GM21360 (cell line): Measurements from ENCODE around the gene SLC2A4.
"Not testable (repeated sequence)": the region's sequence is repeated elsewhere in the genome, so short reads cannot be mapped to it uniquely, and the experiment has no call there.

Experiments used
- ATAC-seq: cut with Tn5 transposase; IDR thresholded peaks from one replicate; pipeline ENCODE4 v1.9.1; 2021; ENCODE audit warnings: mild to moderate bottlenecking, moderate library complexity; ENCODE audit not compliant: unreplicated experiment

The SLC2A4 gene

GRCh38 chr17:7322520-7323194 is 41.1 kb downstream of the SLC2A4 start:
- ATAC-seq = no peak

DNA sequence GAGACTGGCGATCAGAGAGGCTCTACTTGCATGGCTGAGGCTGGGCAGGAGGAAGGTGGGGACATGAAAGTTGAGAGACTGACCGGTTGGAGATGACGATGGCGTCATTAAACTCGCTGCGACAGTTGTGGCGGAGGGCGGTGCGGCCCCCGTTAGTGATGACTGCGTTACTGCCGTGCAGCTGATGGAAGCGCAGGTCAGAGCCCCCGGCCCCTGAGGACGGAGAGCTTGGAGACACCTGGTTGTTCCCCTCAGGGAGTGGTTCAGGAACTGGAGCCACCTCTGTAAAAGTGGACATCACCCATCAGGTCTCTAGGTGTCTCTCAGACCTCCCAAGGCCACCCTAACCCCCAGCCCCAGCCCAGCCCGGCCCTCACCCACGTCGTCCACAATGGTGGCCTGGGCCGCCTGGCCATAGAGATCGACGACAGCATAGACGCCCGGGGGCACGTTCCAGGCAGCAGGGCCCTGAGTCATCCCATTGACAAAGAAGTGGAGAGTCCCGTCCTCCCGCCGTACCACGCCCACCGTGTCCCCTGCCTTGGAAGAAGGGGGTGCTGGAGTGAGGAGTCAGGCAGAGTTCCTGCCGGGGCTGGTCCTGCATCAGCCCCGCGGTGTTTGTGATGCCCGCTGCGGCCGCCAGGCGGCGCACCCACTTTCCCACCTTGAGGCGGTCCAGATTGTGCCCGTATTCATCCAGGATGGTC is 42.4 kb downstream of the SLC2A4 start:
- ATAC-seq = no peak

DNA sequence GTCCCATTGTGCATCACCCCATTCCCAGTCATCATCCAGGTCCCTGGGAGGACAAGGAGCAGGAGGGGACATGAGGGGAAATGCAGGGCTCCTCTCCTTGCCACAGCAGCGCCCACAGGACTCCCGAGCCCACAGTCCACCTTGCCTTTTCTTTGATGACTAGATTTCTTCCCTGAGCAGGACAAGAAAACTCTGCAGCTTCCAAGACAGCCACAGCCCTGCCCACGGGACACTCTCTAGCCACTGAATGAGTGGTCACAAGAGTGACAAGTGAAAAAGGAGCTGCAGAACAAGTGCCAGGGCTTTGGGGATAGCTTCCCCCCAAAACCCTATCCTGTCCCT is 42.9 kb downstream of the SLC2A4 start:
- no peak for ATAC-seq

GRCh38 chr17:7325031-7325528 is 43.6 kb downstream of the SLC2A4 start:
- no peak for ATAC-seq

- no peak for ATAC-seq
Observed at GRCh38 chr17:7326186-7326585, 44.7 kb downstream of the SLC2A4 start.

- ATAC-seq = no peak
Observed at GRCh38 chr17:7327056-7327455, 45.5 kb downstream of the SLC2A4 start.

- no peak for ATAC-seq
Observed at GRCh38 chr17:7327501-7327900, 46.0 kb downstream of the SLC2A4 start.

DNA sequence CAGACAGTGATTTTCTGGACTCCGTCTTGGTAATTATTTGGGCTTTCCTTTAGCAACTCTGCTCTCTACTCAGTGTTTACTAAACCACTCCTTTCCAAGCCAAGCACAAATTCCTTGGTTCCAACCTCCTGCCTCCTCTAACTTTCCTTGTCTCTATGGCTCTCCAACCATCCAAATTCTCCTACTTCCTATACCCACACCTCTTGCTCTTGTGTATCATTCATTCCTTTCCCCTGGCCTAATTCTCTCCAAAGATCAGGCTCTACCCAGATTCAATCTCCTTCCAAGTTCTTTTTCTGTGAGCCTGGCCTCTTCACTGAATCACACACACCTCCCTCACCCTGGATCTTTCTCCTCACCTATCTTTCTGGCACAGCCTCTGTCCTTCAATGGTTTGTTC is 46.5 kb downstream of the SLC2A4 start:
- no peak for ATAC-seq

GRCh38 chr17:7328840-7329373 is 47.4 kb downstream of the SLC2A4 start, which contains the start of gene NEURL4:
Gene NEURL4, minus strand, starts transcription at chr17:7329335. Its CDS starts 23 bp downstream, at chr17:7329312.
- ATAC-seq = no peak

GRCh38 chr17:7329374-7329996 is 48.0 kb downstream of the SLC2A4 start:
- peak; percentile 50 for ATAC-seq

DNA sequence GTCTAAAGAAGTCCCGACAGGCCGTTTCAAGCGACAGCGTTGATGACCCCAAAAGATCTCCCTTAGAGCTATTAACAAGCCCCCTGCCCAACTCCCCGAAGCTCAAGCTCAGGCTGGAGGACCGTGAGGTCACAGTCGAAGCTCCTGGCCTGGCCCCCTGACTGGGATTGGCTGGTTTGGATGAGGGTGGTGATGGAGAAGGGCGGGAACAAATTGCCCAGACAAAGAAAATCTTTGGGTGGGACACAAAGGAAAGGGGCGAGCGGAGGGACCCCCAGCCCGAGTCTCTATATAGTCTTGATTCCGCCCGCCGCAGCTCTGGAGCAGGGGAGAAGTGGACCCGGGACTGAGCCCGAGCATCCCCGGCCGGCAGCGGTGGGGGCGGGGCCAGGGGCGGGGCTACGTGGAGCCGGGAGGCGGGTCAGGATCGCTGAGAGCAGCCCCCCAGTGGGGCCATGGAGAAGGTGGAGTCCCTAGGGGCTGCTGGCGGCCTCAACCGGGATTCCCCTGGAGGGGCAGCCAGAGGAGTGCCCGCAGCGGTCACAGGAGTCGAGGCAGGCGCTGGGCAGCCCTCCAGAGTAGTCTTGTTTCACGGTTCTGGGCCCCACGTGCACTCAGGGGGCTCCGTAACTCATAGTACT is 48.6 kb downstream of the SLC2A4 start:
- peak; percentile 26 for ATAC-seq

DNA sequence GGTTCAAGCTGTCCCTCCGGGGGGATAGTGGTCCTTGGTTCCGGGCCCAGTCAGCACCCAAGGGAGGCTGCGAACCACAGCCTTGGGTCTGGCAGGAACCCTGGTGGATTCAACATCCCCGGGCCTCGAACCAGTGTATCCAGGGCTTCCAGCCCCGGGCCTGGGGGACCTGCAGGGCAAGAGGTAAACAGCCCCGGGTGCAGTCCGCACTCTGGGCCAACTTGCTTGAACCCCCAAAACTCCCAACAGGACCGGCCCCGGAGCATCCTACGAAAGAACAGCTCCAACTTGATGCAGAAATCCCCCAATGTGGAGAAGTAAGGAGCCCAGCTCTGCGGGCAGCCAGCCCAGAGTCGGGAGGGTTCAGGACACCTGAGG is 49.1 kb downstream of the SLC2A4 start:
- no peak for ATAC-seq

DNA sequence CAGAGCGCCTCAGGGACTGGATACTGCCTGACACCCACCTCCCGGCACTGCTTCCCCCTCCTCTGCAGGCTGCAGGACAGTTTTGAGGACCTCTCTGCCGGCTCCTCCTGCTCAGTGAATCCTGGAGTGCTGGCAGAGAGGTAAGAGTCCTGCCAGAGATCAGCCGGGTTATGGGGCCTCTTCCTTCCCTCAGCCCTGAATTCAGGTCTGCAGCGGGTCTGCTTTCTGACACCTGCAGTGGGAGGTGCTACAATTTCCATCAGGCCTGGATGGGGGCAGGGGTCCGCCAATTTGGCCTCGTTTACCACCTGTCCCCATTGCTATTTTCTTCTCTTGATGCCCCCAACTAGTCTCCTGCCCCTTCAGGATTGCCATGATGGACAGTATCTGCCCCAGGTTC is 50.6 kb downstream of the SLC2A4 start:
- no peak for ATAC-seq

- not testable (repeated sequence) for ATAC-seq
Observed at GRCh38 chr17:7332600-7333069, 51.1 kb downstream of the SLC2A4 start.

DNA sequence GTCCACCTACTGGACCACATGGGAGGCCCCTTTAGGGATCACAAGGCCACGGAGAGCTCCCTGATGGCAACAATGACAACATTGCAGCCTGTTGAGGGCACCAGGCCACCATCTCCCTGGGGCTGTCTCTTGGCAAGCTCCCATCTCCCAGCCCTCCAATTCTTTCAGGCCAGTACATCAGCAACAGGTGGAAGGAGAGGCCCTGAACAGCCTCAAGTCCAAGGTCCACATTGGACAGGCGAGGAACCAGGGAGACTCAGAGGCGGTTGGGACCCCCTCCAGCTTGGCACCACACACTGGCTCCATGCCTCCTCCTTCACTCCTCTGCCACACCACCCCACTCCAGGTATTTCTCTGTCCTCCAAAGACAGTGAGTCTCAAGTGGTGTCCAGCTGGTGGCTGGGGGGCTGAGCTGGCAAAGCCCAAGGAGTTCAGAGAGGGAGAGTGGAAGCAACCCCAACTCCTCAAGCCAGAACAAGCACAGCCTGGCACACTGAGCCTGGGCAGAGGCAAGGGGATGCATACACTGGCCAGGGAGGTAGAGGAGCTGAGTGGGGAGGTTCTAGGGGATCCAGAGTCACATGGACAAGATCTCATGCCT is 53.5 kb downstream of the SLC2A4 start:
- no peak for ATAC-seq

- ATAC-seq = not testable (repeated sequence)
Observed at GRCh38 chr17:7335765-7336164, 54.2 kb downstream of the SLC2A4 start.

GRCh38 chr17:7336240-7337175 is 55.0 kb downstream of the SLC2A4 start, which contains the start of gene ACAP1:
Gene ACAP1, plus strand, starts transcription at chr17:7336529. Its CDS starts 206 bp downstream, at chr17:7336735.
- no peak for ATAC-seq

- ATAC-seq = not testable (repeated sequence)
Observed at GRCh38 chr17:7337600-7337999, 56.1 kb downstream of the SLC2A4 start.
